ENCODE results near the gene SARDH. TPM values are rescaled to one million over a fixed set of nuclear protein-coding genes. Genes with fewer than 3 reads are reported as not detected.

The SARDH gene
- total and polyA plus RNA-seq, 2 of the 13 experiments (the other 11 are each of a cell fraction or from before 2014, with no cell fraction given), result 11.6 to 34.9 TPM

- TF ChIP-seq ZNF407 (CRISPR knock-in tag; IDR thresholded peaks at IDR 0.05; ENCODE audit: not compliant biosample characterization) (no peak), CEBPB (IDR thresholded peaks at IDR 0.05; ENCODE audit: borderline replicate concordance, low read depth, low read length) (peak; percentile 92), ZNF136 (CRISPR knock-in tag; IDR thresholded peaks at IDR 0.05; ENCODE audit: low read depth) (0 out of 2 replicates have a peak, but pooled peaks have one; percentile 84), ZNF740 (CRISPR knock-in tag; IDR thresholded peaks at IDR 0.05) (no peak), NCOA5 (CRISPR knock-in tag; IDR thresholded peaks at IDR 0.05) (no peak), HNRNPK (IDR thresholded peaks at IDR 0.05; ENCODE audit: low read depth, low read length, poor library complexity, severe bottlenecking) (no peak), ZNF879 (CRISPR knock-in tag; IDR thresholded peaks at IDR 0.05) (no peak), ZFP62 (CRISPR knock-in tag; IDR thresholded peaks at IDR 0.05) (no peak), BORCS8-MEF2B (CRISPR knock-in tag; IDR thresholded peaks at IDR 0.05) (peak; percentile 81; the same call in 1 of the 2 replicates), NAIF1 (CRISPR knock-in tag; IDR thresholded peaks at IDR 0.05; ENCODE audit: borderline replicate concordance) (no peak), ZC3H4 (CRISPR knock-in tag; IDR thresholded peaks at IDR 0.05; ENCODE audit: borderline replicate concordance) (peak; percentile 84), ZNF510 (CRISPR knock-in tag; IDR thresholded peaks at IDR 0.05; ENCODE audit: low read depth) (0 out of 2 replicates have a peak, but pooled peaks have one; percentile 53), ZNF574 (CRISPR knock-in tag; IDR thresholded peaks at IDR 0.05) (peak; percentile 78), ZNF280B (CRISPR knock-in tag; IDR thresholded peaks at IDR 0.05; ENCODE audit: borderline replicate concordance) (peak; percentile 68; the same call in 1 of the 2 replicates), TEAD2 (CRISPR knock-in tag; IDR thresholded peaks at IDR 0.05) (no peak)
These were observed 1.5 kb upstream of the SARDH start (continued) for GRCh38 chr9:133739408-133740280.
